Body of pancreas (tissue), 4 donors: ENCODE results near the gene DCAF16. TPM values are rescaled to one million over a fixed set of nuclear protein-coding genes. Genes with fewer than 3 reads are reported as not detected.

Experiments used
- ATAC-seq: fragments of 150-250 bp; one replicate; pipeline ENCODE4 v1.9.1; 2016
- DNase-seq, 4 donors: peaks; one replicate each; pipeline ENCODE4 v3.0.0-alpha.2; 2019
- H3K27ac ChIP-seq, 4 donors: fragments of 200-600 bp; sonication (generic); 1 replicate in 3 of 4; 2 replicates in 1 of 4; pipeline versions ENCODE4 v1.5.1 to v1.6.1; 2016 to 2019; ENCODE audit warnings: mild to moderate bottlenecking in 1 of 4, mixed read lengths in 1 of 4, moderate library complexity in 1 of 4
- H3K27me3 ChIP-seq, 2 donors: fragments of 200-600 bp; sonication (generic); one replicate each; pipeline ENCODE4 v1.6.0; 2016; ENCODE audit warnings: mild to moderate bottlenecking in 1 of 2
- H3K36me3 ChIP-seq, 2 donors: fragments of 200-600 bp; sonication (generic); replicated peaks in 1 of 2; 2 replicates each; pipeline ENCODE4 v1.5.1; 2016; ENCODE audit warnings: low read depth in 2 of 2; ENCODE audit not compliant: insufficient read depth in 1 of 2
- H3K4me1 ChIP-seq: fragments of 200-600 bp; sonication (generic); one replicate; pipeline ENCODE4 v1.6.0; 2016
- H3K4me3 ChIP-seq, 2 donors: fragments of 200-600 bp; sonication (generic); 1 replicate in 1 of 2; 2 replicates in 1 of 2; pipeline ENCODE4 v1.5.1; 2016 to 2019
- H3K9me3 ChIP-seq, 3 donors: fragments of 200-600 bp; sonication (generic); 1 replicate in 2 of 3; 2 replicates in 1 of 3; pipeline ENCODE4 v1.5.1; 2016
- POLR2A ChIP-seq, 3 donors: fragments of 450-650 bp; IDR thresholded peaks; one replicate each; pipeline ENCODE4 v1.6.1; 2016; ENCODE audit warnings: antibody characterized with exemption in 3 of 3, mild to moderate bottlenecking in 2 of 3
- WGBS, 2 donors: methylation state at CpG; one replicate each; pipeline ENCODE4 v1.1.5; 2017; 5-methylcytosine and 5-hydroxymethylcytosine counted together
- intact Hi-C: fragments of 100-400 bp; cut with DNase I; formaldehyde crosslinking; loops from one replicate; pipeline ENCODE4 v1.15.1; 2023
- total RNA-seq, 2 donors: library from RNA; depleted of rRNA; stranded (reverse); fragments of >200 nt; gene quantifications; one replicate each; pipeline ENCODE4 v1.1.0, GENCODE V29; 2016
- TF ChIP-seq, protein P1 (sequence below), 7 experiments: fragments of 450-650 bp in 4 of 7; fragments of 200-600 bp in 3 of 7; sonication (generic) in 3 of 7; IDR thresholded peaks; one replicate each; pipeline ENCODE4 v1.5.1; 2016 to 2019; ENCODE audit warnings: antibody characterized with exemption in 7 of 7

Gene DCAF16
- total RNA-seq, 2 donors from 2014 or later: 10.9 to 15.6 TPM

- intact Hi-C loops: no loop called here
- peak; percentile 67 for ATAC-seq
- 2 to 18% methylated on average over 10 to 31 of the region's 31 CpGs for WGBS, 2 donors
- H3K36me3 ChIP-seq: no peaks in the 10 kb centered on the region
- TF ChIP-seq, protein P1, sequence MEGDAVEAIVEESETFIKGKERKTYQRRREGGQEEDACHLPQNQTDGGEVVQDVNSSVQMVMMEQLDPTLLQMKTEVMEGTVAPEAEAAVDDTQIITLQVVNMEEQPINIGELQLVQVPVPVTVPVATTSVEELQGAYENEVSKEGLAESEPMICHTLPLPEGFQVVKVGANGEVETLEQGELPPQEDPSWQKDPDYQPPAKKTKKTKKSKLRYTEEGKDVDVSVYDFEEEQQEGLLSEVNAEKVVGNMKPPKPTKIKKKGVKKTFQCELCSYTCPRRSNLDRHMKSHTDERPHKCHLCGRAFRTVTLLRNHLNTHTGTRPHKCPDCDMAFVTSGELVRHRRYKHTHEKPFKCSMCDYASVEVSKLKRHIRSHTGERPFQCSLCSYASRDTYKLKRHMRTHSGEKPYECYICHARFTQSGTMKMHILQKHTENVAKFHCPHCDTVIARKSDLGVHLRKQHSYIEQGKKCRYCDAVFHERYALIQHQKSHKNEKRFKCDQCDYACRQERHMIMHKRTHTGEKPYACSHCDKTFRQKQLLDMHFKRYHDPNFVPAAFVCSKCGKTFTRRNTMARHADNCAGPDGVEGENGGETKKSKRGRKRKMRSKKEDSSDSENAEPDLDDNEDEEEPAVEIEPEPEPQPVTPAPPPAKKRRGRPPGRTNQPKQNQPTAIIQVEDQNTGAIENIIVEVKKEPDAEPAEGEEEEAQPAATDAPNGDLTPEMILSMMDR (IDR thresholded peaks at IDR 0.05): no peak
- TF ChIP-seq POLR2A (IDR thresholded peaks at IDR 0.05): no peak
- H3K27ac ChIP-seq: no peak overlapping the region
- no peaks in the 10 kb centered on the region for H3K9me3 ChIP-seq
- H3K4me3 ChIP-seq: no peak overlapping the region
- peaks cover 18% of the 10 kb centered on the region for H3K4me1 ChIP-seq
- H3K27me3 ChIP-seq: no peaks in the 10 kb centered on the region
- DNase-seq: peak in 1 of 4 donors; percentile 13
Observed at GRCh38 chr4:17780501-17781299, 29.9 kb downstream of the DCAF16 start.

GRCh38 chr4:17778431-17778830 lies 32.1 kb downstream of the DCAF16 start:
- WGBS, 2 donors: 93 to 94% methylated on average over 3 of the region's 3 CpGs

DNA sequence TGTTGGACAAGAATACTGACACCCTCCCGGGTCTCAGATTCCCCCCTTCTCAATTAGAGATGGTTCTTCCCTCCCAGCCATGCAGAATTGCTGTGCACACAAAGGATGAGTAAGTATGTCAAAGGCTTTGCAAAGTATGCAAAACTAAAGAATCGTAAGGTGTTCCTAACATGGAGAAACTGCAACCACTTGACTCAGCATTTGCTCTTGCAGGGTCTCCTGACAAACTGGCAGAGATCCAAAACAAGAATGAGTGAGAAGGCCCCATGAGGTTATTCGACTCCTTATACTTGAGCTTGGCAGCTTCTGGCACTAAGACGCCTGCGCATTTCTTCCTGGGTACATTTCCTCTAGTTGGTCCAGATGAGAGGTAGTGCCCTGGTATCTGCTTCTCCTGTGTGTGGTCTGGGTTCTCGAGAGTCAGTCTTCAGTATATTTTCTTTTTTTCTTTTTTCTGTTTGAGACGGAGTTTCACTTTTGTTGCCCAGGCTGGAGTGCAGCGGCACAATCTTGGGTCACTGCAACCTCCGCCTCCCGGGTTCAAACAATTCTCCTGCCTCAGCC lies 37.3 kb downstream of the DCAF16 start:
- DNase-seq: no peak
- H3K4me3 ChIP-seq: no peak overlapping the region
- no peak for ATAC-seq
- H3K27me3 ChIP-seq: no peaks in the 10 kb centered on the region
- no peak overlapping the region for H3K27ac ChIP-seq
- H3K4me1 ChIP-seq: no peaks in the 10 kb centered on the region
- intact Hi-C loops: no loop called here
- no peaks in the 10 kb centered on the region for H3K36me3 ChIP-seq
- WGBS, 2 donors: 78 to 88% methylated on average over 10 of the region's 10 CpGs
- no peaks in the 10 kb centered on the region for H3K9me3 ChIP-seq
- TF ChIP-seq POLR2A (IDR thresholded peaks at IDR 0.05): no peak
- TF ChIP-seq, protein P1 (IDR thresholded peaks at IDR 0.05): no peak

More at GRCh38 chr4:17778431-17778830, 32.1 kb downstream of the DCAF16 start:
- ATAC-seq (no peak), DNase-seq (no peak)
- TF ChIP-seq, protein P1 (IDR thresholded peaks at IDR 0.05): no peak
- no peaks in the 10 kb centered on the region for H3K36me3 ChIP-seq
- peaks cover 18% of the 10 kb centered on the region for H3K4me1 ChIP-seq
- intact Hi-C loops: no loop called here
- no peaks in the 10 kb centered on the region for H3K27me3 ChIP-seq
- H3K9me3 ChIP-seq: no peaks in the 10 kb centered on the region
- no peak overlapping the region for H3K27ac ChIP-seq
- H3K4me3 ChIP-seq: no peak overlapping the region

GRCh38 chr4:17771284-17771908 lies 39.2 kb downstream of the DCAF16 start:
- no peak overlapping the region for H3K4me3 ChIP-seq
- no peaks in the 10 kb centered on the region for H3K27me3 ChIP-seq
- ATAC-seq: no peak
- no peak overlapping the region for H3K27ac ChIP-seq
- H3K9me3 ChIP-seq: no peaks in the 10 kb centered on the region
- no peak for DNase-seq
- intact Hi-C loops: no loop called here
- 44 to 52% methylated on average over 8 of the region's 8 CpGs for WGBS, 2 donors
- no peaks in the 10 kb centered on the region for H3K4me1 ChIP-seq
- H3K36me3 ChIP-seq: no peaks in the 10 kb centered on the region
- no peak for TF ChIP-seq POLR2A (IDR thresholded peaks at IDR 0.05)
- TF ChIP-seq, protein P1 (IDR thresholded peaks at IDR 0.05): no peak
